Fibroblast of skin of right biceps (primary cell): ENCODE results near the gene KRTAP23-1.

ENCODE experiments used
- DNase-seq: peaks from one replicate; pipeline ENCODE4 v3.0.0-alpha.2; 2013

KRTAP23-1 gene

DNA sequence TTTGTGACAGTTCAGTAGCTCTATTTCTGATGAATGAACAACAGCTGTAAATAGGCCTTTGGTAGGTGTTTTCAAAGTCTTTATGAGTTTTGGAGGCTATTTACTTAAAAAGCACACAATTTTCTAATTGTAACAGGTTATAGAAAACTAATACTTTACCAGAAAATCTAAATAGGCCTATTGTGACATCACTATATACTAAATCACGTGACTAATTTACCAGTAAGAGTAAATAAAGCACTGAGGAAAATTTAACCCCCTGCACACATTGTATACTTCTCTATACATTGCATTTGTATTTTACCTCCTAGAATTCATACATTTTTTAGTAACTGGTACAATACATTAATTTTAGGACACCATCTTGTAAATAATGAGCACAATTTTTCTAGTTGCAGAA is 43.3 kb downstream of the KRTAP23-1 start:
- DNase-seq = no peak
